Measurements from ENCODE around the gene TK2. TPM values are rescaled to one million over a fixed set of nuclear protein-coding genes. Genes with fewer than 3 reads are reported as not detected.

Gene TK2
- total and polyA plus RNA-seq, 9 of the 15 experiments (the other 6 are each of a cell fraction or from before 2014, with no cell fraction given) = 1.1 to 10.2 (median 5.3) TPM

- TF ChIP-seq FUS (optimal IDR thresholded peaks at IDR 0.05; ENCODE audit: low read depth, low read length) (no peak), HDGF (IDR thresholded peaks at IDR 0.05) (no peak), E2F1 (CRISPR knock-in tag; IDR thresholded peaks at IDR 0.05) (peak; percentile 92; the same call in 1 of the 2 replicates), ZNF263 (CRISPR knock-in tag; IDR thresholded peaks at IDR 0.05; ENCODE audit: borderline replicate concordance) (peak; percentile 86), FOXM1 (IDR thresholded peaks at IDR 0.05; ENCODE audit: low read depth) (no peak), FOXM1 (CRISPR knock-in tag; IDR thresholded peaks at IDR 0.05; ENCODE audit: low read depth) (peak; percentile 83), KLF6 (CRISPR knock-in tag; IDR thresholded peaks at IDR 0.05; ENCODE audit: borderline replicate concordance) (0 out of 2 replicates have a peak, but pooled peaks have one; percentile 57), CREM (IDR thresholded peaks at IDR 0.05; ENCODE audit: low read depth) (peak; percentile 45; the same call in 1 of the 2 replicates), NR3C1 (CRISPR knock-in tag; IDR thresholded peaks at IDR 0.05) (peak; percentile 93), MECOM (CRISPR knock-in tag; IDR thresholded peaks at IDR 0.05) (peak; percentile 45; the same call in 1 of the 2 replicates), ZFPM2 (CRISPR knock-in tag; IDR thresholded peaks at IDR 0.05) (no peak), BDP1 (IDR thresholded peaks at IDR 0.05; ENCODE audit: insufficient read depth, insufficient read length) (no peak), ZKSCAN8 (CRISPR knock-in tag; IDR thresholded peaks at IDR 0.05) (no peak), HCFC1 (IDR thresholded peaks at IDR 0.05; ENCODE audit: low read depth, low read length) (no peak; the same call in 1 of the 2 replicates), ATF6 (CRISPR knock-in tag; IDR thresholded peaks at IDR 0.05) (peak; percentile 97; the same call in 1 of the 2 replicates), PPARD (CRISPR knock-in tag; IDR thresholded peaks at IDR 0.05) (no peak), ZNF165 (CRISPR knock-in tag; IDR thresholded peaks at IDR 0.05; ENCODE audit: borderline replicate concordance) (peak; percentile 30; the same call in 1 of the 2 replicates), XRCC3 (IDR thresholded peaks at IDR 0.05) (no peak), SNRNP70 (optimal IDR thresholded peaks at IDR 0.05; ENCODE audit: low read depth, low read length) (no peak), IFI16 (CRISPR knock-in tag; IDR thresholded peaks at IDR 0.05) (no peak), CREB3L1 (IDR thresholded peaks at IDR 0.05; ENCODE audit: borderline replicate concordance, low read depth) (peak; percentile 94), ZNF764 (CRISPR knock-in tag; IDR thresholded peaks at IDR 0.05; ENCODE audit: low read depth) (no peak), ARID3A (IDR thresholded peaks at IDR 0.05; ENCODE audit: borderline replicate concordance, low read depth, low read length) (no peak)
These were observed 2.6 kb upstream of the TK2 start, which contains the start of gene CKLF (continued) for GRCh38 chr16:66552286-66553177.
